ENCODE results near the gene ARL3. TPM values are rescaled to one million over a fixed set of nuclear protein-coding genes. Genes with fewer than 3 reads are reported as not detected.

Gene ARL3
- total and polyA plus RNA-seq, 4 experiments from 2014 or later = 3.7 to 7.3 (median 4.9) TPM

GRCh38 chr10:102649797-102650654 is 64.2 kb downstream of the ARL3 start:
- peaks cover 12 to 49% of the 10 kb centered on the region in 2 donors for H3K36me3 Mint-ChIP-seq
- no peaks in the 10 kb centered on the region for H3K9me3 ChIP-seq (ENCODE audit: control insufficient read depth in 1 of 2, low read length in 2 of 2)
- H3K27ac Mint-ChIP-seq = peak overlapping the region; percentile 55 to 95 (median 75)
- no peaks in the 10 kb centered on the region for H3K9me3 Mint-ChIP-seq
- H3K4me3 ChIP-seq (ENCODE audit: low read length in 2 of 2) = no peak overlapping the region
- H3K4me3 Mint-ChIP-seq = peak overlapping the region in 5 of 8 donors; percentile 23 to 52 (median 36)
- H3K4me1 ChIP-seq (ENCODE audit: insufficient read depth, low read length) = peaks cover 68% of the 10 kb centered on the region
- peaks cover 19% of the 10 kb centered on the region for H3K36me3 ChIP-seq (ENCODE audit: insufficient read depth, low read length)
- H3K27me3 ChIP-seq (ENCODE audit: insufficient read depth, low read length) = no peaks in the 10 kb centered on the region
- no peaks in the 10 kb centered on the region for H3K27me3 Mint-ChIP-seq
- H3K27ac ChIP-seq (ENCODE audit: low read depth, low read length) = peak overlapping the region; percentile 82
- intact Hi-C loops (cut with micrococcal nuclease) = loop anchor here (5.0 to 10.0 kb wide), 2 partner anchors 833 to 1475 kb away; partner anchors contain the start of genes OGA and SFR1
- ChIA-PET POLR2A (ENCODE audit: partially characterized antibody) (interaction anchor here (1.1 to 21.9 kb wide), 5 partner anchors 9 to 65 kb away, joined by 4 to 431 read pairs (median 9); no protein-coding TSS in a partner anchor), CTCF (ENCODE audit: partially characterized antibody) (interaction anchor here (0.8 to 1.1 kb wide), 3 partner anchors 20 to 36 kb away, joined by 3 to 5 read pairs (median 4); no protein-coding TSS in a partner anchor)
- peaks cover 45 to 92% (median 63%) of the 10 kb centered on the region in 4 donors for H3K4me1 Mint-ChIP-seq
- DNase-seq = no peak

- Mint-ChIP-seq H3K27me3 (no peaks in the 10 kb centered on the region), H3K36me3 (peaks cover 9 to 46% of the 10 kb centered on the region in 2 donors), H3K4me3 (peak overlapping the region; percentile 84 to 100 (median 94)), H3K9me3 (no peaks in the 10 kb centered on the region), H3K27ac (peak overlapping the region; percentile 72 to 97 (median 95)), H3K4me1 (peaks cover 45 to 96% (median 63%) of the 10 kb centered on the region in 4 donors)
- intact Hi-C loops (cut with micrococcal nuclease) = loop anchor here (5.0 to 10.0 kb wide), 2 partner anchors 832 to 1476 kb away; partner anchors contain the start of genes OGA and SFR1
- peaks cover 13% of the 10 kb centered on the region for H3K36me3 ChIP-seq (ENCODE audit: insufficient read depth, low read length)
- ChIA-PET POLR2A (ENCODE audit: partially characterized antibody) (interaction anchor here (1.1 to 21.9 kb wide), 5 partner anchors 10 to 66 kb away, joined by 4 to 431 read pairs (median 9); no protein-coding TSS in a partner anchor), CTCF (ENCODE audit: partially characterized antibody) (interaction anchor here (0.8 to 1.1 kb wide), 2 partner anchors 21 to 26 kb away, joined by 4 to 5 read pairs; no protein-coding TSS in a partner anchor)
- no peaks in the 10 kb centered on the region for H3K27me3 ChIP-seq (ENCODE audit: insufficient read depth, low read length)
- H3K4me3 ChIP-seq (ENCODE audit: low read length in 2 of 2) = no peak overlapping the region
- peaks cover 68% of the 10 kb centered on the region for H3K4me1 ChIP-seq (ENCODE audit: insufficient read depth, low read length)
- H3K9me3 ChIP-seq (ENCODE audit: control insufficient read depth in 1 of 2, low read length in 2 of 2) = no peaks in the 10 kb centered on the region
- DNase-seq = peak in 4 of 5 donors; percentile 23 to 60 (median 32)
- peak overlapping the region; percentile 82 for H3K27ac ChIP-seq (ENCODE audit: low read depth, low read length)
Observed at GRCh38 chr10:102648889-102649796, 65.1 kb downstream of the ARL3 start.

GRCh38 chr10:102648269-102648888 is 65.8 kb downstream of the ARL3 start:
- peaks cover 68% of the 10 kb centered on the region for H3K4me1 ChIP-seq (ENCODE audit: insufficient read depth, low read length)
- Mint-ChIP-seq H3K4me3 (peak overlapping the region; percentile 84 to 100 (median 94)), H3K4me1 (peaks cover 42 to 88% (median 60%) of the 10 kb centered on the region in 4 donors), H3K9me3 (no peaks in the 10 kb centered on the region), H3K36me3 (peaks cover 9 to 39% of the 10 kb centered on the region in 2 donors), H3K27ac (peak overlapping the region; percentile 72 to 97 (median 95)), H3K27me3 (no peaks in the 10 kb centered on the region)
- CTCF ChIA-PET (ENCODE audit: partially characterized antibody) = no interaction called here
- no peaks in the 10 kb centered on the region for H3K27me3 ChIP-seq (ENCODE audit: insufficient read depth, low read length)
- H3K27ac ChIP-seq (ENCODE audit: low read depth, low read length) = peak overlapping the region; percentile 82
- no peaks in the 10 kb centered on the region for H3K9me3 ChIP-seq (ENCODE audit: control insufficient read depth in 1 of 2, low read length in 2 of 2)
- DNase-seq = no peak
- intact Hi-C loops (cut with micrococcal nuclease) = loop anchor here (5.0 to 10.0 kb wide), 2 partner anchors 831 to 1476 kb away; partner anchors contain the start of genes OGA and SFR1
- no peak overlapping the region for H3K4me3 ChIP-seq (ENCODE audit: low read length in 2 of 2)
- peaks cover 10% of the 10 kb centered on the region for H3K36me3 ChIP-seq (ENCODE audit: insufficient read depth, low read length)
- POLR2A ChIA-PET (ENCODE audit: partially characterized antibody) = interaction anchor here (1.0 to 21.9 kb wide), 5 partner anchors 9 to 64 kb away, joined by 4 to 431 read pairs (median 144); partner anchors contain the start of genes ARL3 and SFXN2

- H3K4me3 ChIP-seq (ENCODE audit: low read length in 2 of 2) = peak overlapping the region; percentile 79 to 80
- CTCF ChIA-PET (ENCODE audit: partially characterized antibody) = interaction anchor here (3.8 to 4.1 kb wide), 2 partner anchors 22 to 27 kb away, joined by 39 to 44 read pairs; no protein-coding TSS in a partner anchor
Observed at GRCh38 chr10:102647443-102648268, 66.5 kb downstream of the ARL3 start.

GRCh38 chr10:102646610-102647442 is 67.4 kb downstream of the ARL3 start:
- Mint-ChIP-seq H3K27me3 (no peaks in the 10 kb centered on the region), H3K36me3 (peaks cover 4 to 29% of the 10 kb centered on the region in 2 donors), H3K9me3 (no peaks in the 10 kb centered on the region), H3K4me1 (peaks cover 32 to 76% (median 49%) of the 10 kb centered on the region in 4 donors), H3K27ac (peak overlapping the region; percentile 95 to 100 (median 96)), H3K4me3 (peak overlapping the region; percentile 93 to 100 (median 96))
- Histone ChIP-seq H3K9me3 (ENCODE audit: control insufficient read depth in 1 of 2, low read length in 2 of 2) (no peaks in the 10 kb centered on the region), H3K27me3 (ENCODE audit: insufficient read depth, low read length) (no peaks in the 10 kb centered on the region), H3K36me3 (ENCODE audit: insufficient read depth, low read length) (no peaks in the 10 kb centered on the region), H3K27ac (ENCODE audit: low read depth, low read length) (peak overlapping the region; percentile 82), H3K4me3 (ENCODE audit: low read length in 2 of 2) (peak overlapping the region; percentile 79 to 80), H3K4me1 (ENCODE audit: insufficient read depth, low read length) (peaks cover 56% of the 10 kb centered on the region)
- POLR2A ChIA-PET (ENCODE audit: partially characterized antibody) = interaction anchor here (0.8 to 21.9 kb wide), 23 partner anchors 11 to 825 kb away, joined by 3 to 431 read pairs (median 16); partner anchors contain the start of genes ACTR1A, ARL3, C10orf95 and CUEDC2
- peak; percentile 44 to 76 (median 58) for DNase-seq
- intact Hi-C loops (cut with micrococcal nuclease) = loop anchor here (1.0 to 10.0 kb wide), 6 partner anchors 14 to 1478 kb away; partner anchors contain the start of genes ARL3, OGA, SFR1 and SFXN2
- CTCF ChIA-PET (ENCODE audit: partially characterized antibody) = interaction anchor here (2.9 to 4.1 kb wide), 5 partner anchors 13 to 143 kb away, joined by 18 to 44 read pairs (median 39); partner anchors contain the start of genes ARL3, SFXN2 and SUFU

More at GRCh38 chr10:102647443-102648268, 66.5 kb downstream of the ARL3 start:
- H3K9me3 Mint-ChIP-seq = no peaks in the 10 kb centered on the region
- peaks cover 4 to 32% of the 10 kb centered on the region in 2 donors for H3K36me3 Mint-ChIP-seq
- Histone ChIP-seq H3K36me3 (ENCODE audit: insufficient read depth, low read length) (peaks cover 4% of the 10 kb centered on the region), H3K27me3 (ENCODE audit: insufficient read depth, low read length) (no peaks in the 10 kb centered on the region), H3K27ac (ENCODE audit: low read depth, low read length) (peak overlapping the region; percentile 82), H3K4me1 (ENCODE audit: insufficient read depth, low read length) (peaks cover 63% of the 10 kb centered on the region), H3K9me3 (ENCODE audit: control insufficient read depth in 1 of 2, low read length in 2 of 2) (no peaks in the 10 kb centered on the region)
- H3K4me1 Mint-ChIP-seq = peaks cover 37 to 81% (median 55%) of the 10 kb centered on the region in 4 donors
- peak overlapping the region; percentile 90 to 100 (median 96) for H3K27ac Mint-ChIP-seq
- peak overlapping the region; percentile 93 to 100 (median 96) for H3K4me3 Mint-ChIP-seq
- POLR2A ChIA-PET (ENCODE audit: partially characterized antibody) = interaction anchor here (1.0 to 21.9 kb wide), 7 partner anchors 10 to 144 kb away, joined by 4 to 431 read pairs (median 53); partner anchors contain the start of genes ACTR1A, ARL3, SFXN2 and SUFU
- DNase-seq = no peak
- H3K27me3 Mint-ChIP-seq = no peaks in the 10 kb centered on the region
- intact Hi-C loops (cut with micrococcal nuclease) = loop anchor here (5.0 to 10.0 kb wide), 2 partner anchors 830 to 1477 kb away; partner anchors contain the start of genes OGA and SFR1

Data from CD4-positive, alpha-beta memory T cell (primary cell).